HCEC 1CT (cell line): ENCODE measurements around the gene CYP2C18.
"Not testable (repeated sequence)": the region's sequence is repeated elsewhere in the genome, so short reads cannot be mapped to it uniquely, and the experiment has no call there.

Experiments
- DNase-seq: peaks from one replicate; pipeline ENCODE4 v3.0.0-alpha.2; 2017

The CYP2C18 gene

GRCh38 chr10:94683214-94684054, at the start of gene CYP2C18:
Gene CYP2C18, plus strand, starts transcription at chr10:94683729. Its CDS starts 91 bp downstream, at chr10:94683820.
- no peak for DNase-seq

- DNase-seq, result not testable (repeated sequence)
Observed at GRCh38 chr10:94638097-94638496, 45.4 kb upstream of the CYP2C18 start.

GRCh38 chr10:94639902-94640301, 43.6 kb upstream of the CYP2C18 start:
- no peak for DNase-seq

- no peak for DNase-seq
Observed at GRCh38 chr10:94640562-94640961, 43.0 kb upstream of the CYP2C18 start.

- DNase-seq, result no peak
Observed at GRCh38 chr10:94641480-94641879, 42.0 kb upstream of the CYP2C18 start.

- DNase-seq, result no peak
Observed at GRCh38 chr10:94644352-94644751, 39.2 kb upstream of the CYP2C18 start.

GRCh38 chr10:94645285-94645684, 38.2 kb upstream of the CYP2C18 start:
- DNase-seq, result no peak

- not testable (repeated sequence) for DNase-seq
Observed at GRCh38 chr10:94655201-94655600, 28.3 kb upstream of the CYP2C18 start.

- DNase-seq, result not testable (repeated sequence)
Observed at GRCh38 chr10:94663061-94663460, 20.5 kb upstream of the CYP2C18 start.

GRCh38 chr10:94666391-94667102, 17.0 kb upstream of the CYP2C18 start:
- DNase-seq, result no peak

GRCh38 chr10:94673614-94674321, 9.8 kb upstream of the CYP2C18 start:
- no peak for DNase-seq

GRCh38 chr10:94676496-94676895, 7.0 kb upstream of the CYP2C18 start:
- DNase-seq, result no peak

GRCh38 chr10:94677691-94678090, 5.8 kb upstream of the CYP2C18 start:
- DNase-seq, result no peak

- DNase-seq, result no peak
Observed at GRCh38 chr10:94678475-94678874, 5.1 kb upstream of the CYP2C18 start.

- no peak for DNase-seq
Observed at GRCh38 chr10:94680544-94680943, 3.0 kb upstream of the CYP2C18 start.

GRCh38 chr10:94682636-94683035, 893 bp upstream of the CYP2C18 start:
- not testable (repeated sequence) for DNase-seq

GRCh38 chr10:94687625-94688248, 4.2 kb downstream of the CYP2C18 start:
- DNase-seq, result no peak

GRCh38 chr10:94706089-94706488, 22.6 kb downstream of the CYP2C18 start:
- no peak for DNase-seq

GRCh38 chr10:94710578-94710977, 27.0 kb downstream of the CYP2C18 start:
- DNase-seq, result no peak

GRCh38 chr10:94725871-94726270, 42.3 kb downstream of the CYP2C18 start:
- no peak for DNase-seq

- DNase-seq, result no peak
Observed at GRCh38 chr10:94735197-94735596, 51.7 kb downstream of the CYP2C18 start.

- no peak for DNase-seq
Observed at GRCh38 chr10:94738588-94738987, 55.1 kb downstream of the CYP2C18 start.

- no peak for DNase-seq
Observed at GRCh38 chr10:94747137-94747536, 63.6 kb downstream of the CYP2C18 start.
